Retinal pigment epithelial cell (primary cell): ENCODE results near the gene REXO4.

Experiments
- DNase-seq: peaks from one replicate; pipeline ENCODE4 v3.0.0-alpha.2; 2010; ENCODE audit warnings: low read depth
- H3K4me3 ChIP-seq: 2 replicates; pipeline ENCODE4 v1.5.1; 2011; ENCODE audit warnings: mild to moderate bottlenecking, low read length, control low read depth, moderate library complexity
- CTCF ChIP-seq: conservative IDR thresholded peaks from 2 replicates; pipeline ENCODE4 v1.5.1; 2011; ENCODE audit warnings: low read depth, low read length, control low read depth, inconsistent platforms

The REXO4 gene

DNA sequence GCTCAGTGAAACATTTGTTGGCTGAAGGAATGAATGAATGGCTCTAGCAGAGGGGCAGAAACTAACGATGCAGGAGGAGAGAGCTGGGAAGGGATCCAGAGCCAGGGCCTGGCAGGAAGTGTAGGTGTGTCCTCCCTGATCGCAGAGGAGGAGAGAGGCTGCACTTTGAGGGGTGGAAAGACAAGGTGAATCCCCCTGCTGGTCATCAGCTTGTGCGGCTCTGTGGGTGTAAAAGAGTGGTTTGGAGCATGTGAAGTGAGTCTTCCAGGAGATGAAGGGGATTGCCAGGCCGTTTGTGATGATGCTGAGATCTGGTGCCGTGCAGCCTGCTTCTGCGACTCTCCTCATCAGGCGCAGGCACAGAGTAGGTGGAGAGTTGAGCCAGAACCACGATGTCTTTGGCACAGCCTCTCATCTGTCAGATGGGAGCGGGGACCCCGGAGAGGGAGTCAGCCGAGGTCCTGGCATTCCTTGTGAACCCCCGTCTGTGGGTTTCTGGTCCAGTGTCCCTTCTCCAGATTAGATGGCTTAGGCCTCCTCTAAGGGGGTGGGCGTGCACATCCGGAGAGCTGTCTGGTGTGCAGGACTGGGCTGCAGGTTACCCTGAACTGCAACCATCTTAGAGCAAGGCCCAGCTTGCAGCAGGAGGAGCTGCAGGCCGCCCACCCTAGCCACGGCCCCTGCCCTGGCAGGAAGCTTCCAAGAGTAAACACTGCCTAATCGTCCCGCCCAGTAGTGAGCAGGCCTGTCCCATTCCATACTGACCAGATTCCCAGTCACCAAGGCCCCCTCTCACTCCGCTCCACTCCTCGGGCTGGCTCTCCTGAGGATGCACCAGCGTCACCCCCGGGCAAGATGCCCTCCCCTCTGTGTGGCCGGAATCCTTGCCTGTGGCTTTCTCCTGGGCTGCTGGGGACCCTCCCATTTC, 4.1 kb upstream of the REXO4 start, which contains the start of gene ADAMTS13:
TSS of gene ADAMTS13 (plus strand) at position 753 of the 928 bp plus-strand sequence. CDS start at position 830, 77 bp downstream.
- no peak for DNase-seq
- no peak within 1 kb of the TSS for H3K4me3 ChIP-seq
- TF ChIP-seq CTCF: peak; percentile 32

GRCh38 chr9:133420392-133420827, 2.6 kb upstream of the REXO4 start:
- no peak overlapping the region for H3K4me3 ChIP-seq
- DNase-seq: no peak
- no peak for TF ChIP-seq CTCF

- no peak overlapping the region for H3K4me3 ChIP-seq
- no peak for TF ChIP-seq CTCF
- no peak for DNase-seq
Observed at GRCh38 chr9:133419005-133419404, 1.2 kb upstream of the REXO4 start.

DNA sequence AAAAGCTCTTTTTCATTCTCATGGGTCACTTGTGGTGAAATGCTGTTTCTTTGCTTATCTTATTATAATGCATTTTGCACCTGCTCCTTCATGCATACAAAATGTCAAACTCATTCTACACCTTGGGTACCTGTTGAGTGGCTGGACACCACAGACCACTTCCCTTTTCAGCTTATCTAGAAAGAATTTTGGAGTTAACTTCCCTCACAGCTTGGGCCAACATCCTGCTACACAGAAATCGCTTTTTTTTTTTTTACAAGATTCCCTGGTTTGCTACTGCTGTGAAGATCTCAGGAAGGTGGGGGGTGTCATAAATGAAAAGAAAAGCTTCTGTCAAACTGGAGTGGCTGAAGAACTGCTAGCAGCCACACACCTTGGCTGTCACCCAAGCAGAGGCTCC, 2.6 kb downstream of the REXO4 start:
- no peak overlapping the region for H3K4me3 ChIP-seq
- no peak for TF ChIP-seq CTCF
- DNase-seq: no peak

- TF ChIP-seq CTCF: no peak
- no peak overlapping the region for H3K4me3 ChIP-seq
- DNase-seq: no peak
Observed at GRCh38 chr9:133408042-133408441, 9.8 kb downstream of the REXO4 start.

DNA sequence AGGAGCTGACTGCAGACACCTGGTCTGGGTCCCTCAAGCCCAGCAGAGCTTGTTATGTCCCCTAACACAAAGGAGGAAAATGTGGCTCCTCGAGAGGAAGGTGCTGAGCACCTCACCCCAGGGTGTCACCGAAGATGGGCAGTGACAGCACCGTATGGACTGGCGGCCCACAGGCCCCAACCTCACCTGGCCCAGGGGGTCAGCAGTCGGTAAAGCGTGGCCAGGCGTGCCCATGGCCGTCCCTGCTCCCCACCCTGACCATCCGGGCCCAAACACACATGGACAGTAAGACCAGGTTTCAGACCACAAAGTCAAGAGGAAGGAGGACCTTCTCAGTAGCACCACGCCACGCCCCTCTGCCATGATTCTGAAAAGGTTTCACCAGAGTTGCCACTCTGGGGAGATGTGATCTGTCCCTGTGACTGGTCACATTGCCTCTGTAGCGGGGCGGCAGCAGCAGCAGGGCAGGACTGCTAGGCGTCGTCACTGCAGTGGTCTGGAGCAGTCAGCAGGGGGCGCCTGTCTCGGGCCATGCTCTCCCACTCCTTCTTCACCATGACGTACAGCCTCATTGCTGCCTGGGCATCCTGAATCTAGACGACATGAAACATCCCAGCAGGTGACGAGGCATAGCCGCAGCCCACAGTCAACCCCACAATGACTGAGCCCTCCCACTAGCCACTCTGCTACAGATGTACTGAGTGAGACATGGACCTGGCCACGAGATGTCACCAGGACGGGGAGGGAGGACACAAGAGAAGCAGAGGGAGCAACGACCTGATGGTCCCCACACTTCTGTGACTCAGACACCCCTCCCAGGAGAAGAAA, 11.1 kb downstream of the REXO4 start:
- DNase-seq: no peak
- peak; percentile 93 for TF ChIP-seq CTCF
- no peak overlapping the region for H3K4me3 ChIP-seq
